GM06990 (cell line): Measurements from ENCODE around the gene IL18R1.
A peak's percentile ranks its signal among the peaks of the same experiment; 100 is the strongest.

Experiments used
- DNase-seq: peaks from one replicate; pipeline ENCODE4 v3.0.0-alpha.2; 2011; ENCODE audit not compliant: insufficient read length; ENCODE audit errors: extremely low read depth
- H3K27me3 ChIP-seq: replicated peaks from 2 replicates; pipeline ENCODE4 v1.6.0; 2011; ENCODE audit warnings: low read length; ENCODE audit not compliant: control insufficient read depth, insufficient read depth
- H3K36me3 ChIP-seq: 2 replicates; pipeline ENCODE4 v1.5.1; 2011; ENCODE audit warnings: low read length; ENCODE audit not compliant: control insufficient read depth, insufficient read depth
- H3K4me3 ChIP-seq: replicated peaks from 2 replicates; pipeline ENCODE4 v1.5.1; 2011; ENCODE audit warnings: low read depth, mild to moderate bottlenecking, control low read depth, low read length
- TF ChIP-seq, protein P1 (sequence below): IDR thresholded peaks from 2 replicates; pipeline ENCODE4 v1.5.1; 2011; ENCODE audit warnings: low read length, control low read depth, mild to moderate bottlenecking, inconsistent platforms; ENCODE audit not compliant: insufficient read depth, poor library complexity, severe bottlenecking

The IL18R1 gene

DNA sequence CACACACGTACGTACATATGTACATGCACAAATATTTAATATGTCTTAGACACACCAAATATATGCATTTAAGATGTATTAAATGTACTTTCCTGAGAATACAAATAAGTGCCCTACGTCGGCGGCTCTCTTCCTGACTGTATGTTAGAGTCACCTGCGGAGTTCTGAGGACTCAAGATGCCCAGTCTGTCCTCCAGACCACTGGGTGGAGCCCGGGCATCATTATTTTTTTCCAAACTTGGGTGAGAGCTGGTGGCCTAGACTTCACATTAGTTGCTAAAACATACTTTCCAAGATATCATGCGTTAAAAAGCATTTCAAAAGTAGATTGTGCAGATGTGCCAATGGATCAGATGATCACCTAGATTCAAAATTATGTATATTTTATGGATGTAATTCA, 2.9 kb downstream of the IL18R1 start:
- DNase-seq: no peak
- Histone ChIP-seq H3K4me3 (peak overlapping the region; percentile 85), H3K27me3 (no peaks in the 10 kb centered on the region), H3K36me3 (peaks cover under 1% of the 10 kb centered on the region; the same call in 1 of the 2 replicates)
- TF ChIP-seq, protein P1, sequence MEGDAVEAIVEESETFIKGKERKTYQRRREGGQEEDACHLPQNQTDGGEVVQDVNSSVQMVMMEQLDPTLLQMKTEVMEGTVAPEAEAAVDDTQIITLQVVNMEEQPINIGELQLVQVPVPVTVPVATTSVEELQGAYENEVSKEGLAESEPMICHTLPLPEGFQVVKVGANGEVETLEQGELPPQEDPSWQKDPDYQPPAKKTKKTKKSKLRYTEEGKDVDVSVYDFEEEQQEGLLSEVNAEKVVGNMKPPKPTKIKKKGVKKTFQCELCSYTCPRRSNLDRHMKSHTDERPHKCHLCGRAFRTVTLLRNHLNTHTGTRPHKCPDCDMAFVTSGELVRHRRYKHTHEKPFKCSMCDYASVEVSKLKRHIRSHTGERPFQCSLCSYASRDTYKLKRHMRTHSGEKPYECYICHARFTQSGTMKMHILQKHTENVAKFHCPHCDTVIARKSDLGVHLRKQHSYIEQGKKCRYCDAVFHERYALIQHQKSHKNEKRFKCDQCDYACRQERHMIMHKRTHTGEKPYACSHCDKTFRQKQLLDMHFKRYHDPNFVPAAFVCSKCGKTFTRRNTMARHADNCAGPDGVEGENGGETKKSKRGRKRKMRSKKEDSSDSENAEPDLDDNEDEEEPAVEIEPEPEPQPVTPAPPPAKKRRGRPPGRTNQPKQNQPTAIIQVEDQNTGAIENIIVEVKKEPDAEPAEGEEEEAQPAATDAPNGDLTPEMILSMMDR: no peak

- no peak for DNase-seq
- Histone ChIP-seq H3K36me3 (peaks cover 5% of the 10 kb centered on the region; the same call in 1 of the 2 replicates), H3K27me3 (no peaks in the 10 kb centered on the region), H3K4me3 (no peak overlapping the region)
- TF ChIP-seq, protein P1: no peak
Measured at GRCh38 chr2:102359527-102359926, 3.9 kb downstream of the IL18R1 start.

DNA sequence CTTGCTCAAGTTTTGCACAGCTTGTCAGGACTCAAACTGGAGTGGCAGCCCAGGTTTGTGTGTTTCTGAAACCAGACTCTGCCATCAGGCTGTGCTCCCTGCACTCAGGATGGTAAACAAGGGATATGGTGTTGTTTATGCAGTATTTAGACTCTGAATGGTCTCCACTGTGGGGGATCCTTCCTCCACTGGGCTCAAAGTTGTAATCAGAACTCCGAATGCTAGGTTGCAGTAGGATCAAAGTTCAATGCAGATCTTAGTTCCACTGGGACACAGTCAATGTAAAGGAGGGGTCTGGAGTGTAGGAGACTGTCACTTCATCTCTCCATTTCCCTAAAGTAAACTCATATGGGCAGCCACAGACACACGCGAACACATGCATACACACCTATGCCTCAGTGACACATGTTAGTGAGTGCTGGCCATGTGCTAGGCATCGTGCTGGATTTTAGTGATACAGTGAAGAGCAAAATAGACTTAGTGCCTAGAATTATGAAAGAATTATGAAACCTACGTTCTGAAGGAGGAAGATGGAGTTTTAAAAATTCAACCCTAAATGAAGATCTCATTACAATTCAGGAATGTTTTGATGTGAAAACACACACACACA, 6.1 kb downstream of the IL18R1 start:
- DNase-seq: no peak
- TF ChIP-seq, protein P1: no peak
- Histone ChIP-seq H3K27me3 (no peaks in the 10 kb centered on the region), H3K4me3 (no peak overlapping the region), H3K36me3 (peaks cover 14% of the 10 kb centered on the region)

DNA sequence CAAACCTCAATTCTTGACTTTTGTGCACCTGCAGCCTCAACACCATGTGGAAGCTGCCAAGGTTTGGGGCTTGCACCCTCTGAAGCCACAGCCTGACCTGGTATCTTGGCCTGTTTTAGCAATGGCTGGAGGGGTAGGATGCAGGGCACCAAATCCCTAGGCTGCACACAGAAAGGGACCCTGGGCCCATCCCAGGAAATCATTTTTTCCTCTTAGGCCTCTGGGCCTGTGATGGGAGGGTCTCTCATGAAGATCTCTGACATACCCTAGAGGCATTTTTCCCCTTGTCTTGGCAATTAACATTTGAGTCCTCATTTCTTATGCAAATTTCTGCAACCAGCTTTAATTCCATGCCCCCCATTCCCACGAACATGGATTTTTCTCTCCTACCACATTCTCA, 10.2 kb downstream of the IL18R1 start:
- Histone ChIP-seq H3K36me3 (peaks cover 19% of the 10 kb centered on the region), H3K4me3 (no peak overlapping the region), H3K27me3 (no peaks in the 10 kb centered on the region)
- TF ChIP-seq, protein P1: no peak
- DNase-seq: no peak

- H3K27me3 ChIP-seq: no peaks in the 10 kb centered on the region
- H3K4me3 ChIP-seq: no peak overlapping the region
- peaks cover 19% of the 10 kb centered on the region for H3K36me3 ChIP-seq
- TF ChIP-seq, protein P1: no peak
- peak; percentile 77 for DNase-seq
Measured at GRCh38 chr2:102366406-102367112, 11.0 kb downstream of the IL18R1 start.
